ENCODE data around the gene FTO. TPM values are rescaled to one million over a fixed set of nuclear protein-coding genes. Genes with fewer than 3 reads are reported as not detected.

FTO gene
- polyA plus RNA-seq, 1 experiment: 135 TPM

DNA sequence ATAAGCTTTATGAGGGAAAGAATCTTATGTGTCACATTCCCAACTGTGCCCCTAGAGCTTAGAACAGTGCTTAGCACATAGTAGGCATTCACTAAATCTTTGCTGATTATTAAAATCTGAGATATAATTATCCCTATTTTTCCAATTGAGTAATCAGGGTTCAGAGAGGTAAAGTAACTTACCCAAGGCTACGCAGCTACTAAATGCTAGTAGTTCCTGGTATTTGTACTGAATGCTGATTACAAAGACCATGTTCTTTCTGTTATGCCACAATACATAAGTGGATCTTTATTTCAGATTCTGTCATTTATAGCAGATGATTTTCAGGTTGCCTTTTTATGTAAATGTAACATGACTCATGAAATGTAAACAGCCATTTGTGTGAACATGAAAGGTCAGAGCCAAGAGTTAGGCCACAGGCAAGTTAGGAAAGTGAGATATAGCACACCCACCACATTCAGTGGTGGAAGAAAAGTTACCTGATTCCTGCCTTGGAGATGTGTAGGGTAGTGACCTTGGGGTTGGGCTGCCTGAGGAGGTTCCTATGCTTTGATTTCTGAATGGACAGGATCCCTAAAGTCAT lies 77.2 kb downstream of the FTO start:
- Histone ChIP-seq H3K27ac (ENCODE audit: low read depth, low read length) (no peak overlapping the region), H3K9me3 (ENCODE audit: control insufficient read depth, insufficient read depth, low read length) (no peaks in the 10 kb centered on the region), H3K27me3 (ENCODE audit: control insufficient read depth, insufficient read depth, low read length) (no peaks in the 10 kb centered on the region), H3K4me3 (ENCODE audit: low read depth, low read length) (no peak overlapping the region)
- TF ChIP-seq, protein P1, sequence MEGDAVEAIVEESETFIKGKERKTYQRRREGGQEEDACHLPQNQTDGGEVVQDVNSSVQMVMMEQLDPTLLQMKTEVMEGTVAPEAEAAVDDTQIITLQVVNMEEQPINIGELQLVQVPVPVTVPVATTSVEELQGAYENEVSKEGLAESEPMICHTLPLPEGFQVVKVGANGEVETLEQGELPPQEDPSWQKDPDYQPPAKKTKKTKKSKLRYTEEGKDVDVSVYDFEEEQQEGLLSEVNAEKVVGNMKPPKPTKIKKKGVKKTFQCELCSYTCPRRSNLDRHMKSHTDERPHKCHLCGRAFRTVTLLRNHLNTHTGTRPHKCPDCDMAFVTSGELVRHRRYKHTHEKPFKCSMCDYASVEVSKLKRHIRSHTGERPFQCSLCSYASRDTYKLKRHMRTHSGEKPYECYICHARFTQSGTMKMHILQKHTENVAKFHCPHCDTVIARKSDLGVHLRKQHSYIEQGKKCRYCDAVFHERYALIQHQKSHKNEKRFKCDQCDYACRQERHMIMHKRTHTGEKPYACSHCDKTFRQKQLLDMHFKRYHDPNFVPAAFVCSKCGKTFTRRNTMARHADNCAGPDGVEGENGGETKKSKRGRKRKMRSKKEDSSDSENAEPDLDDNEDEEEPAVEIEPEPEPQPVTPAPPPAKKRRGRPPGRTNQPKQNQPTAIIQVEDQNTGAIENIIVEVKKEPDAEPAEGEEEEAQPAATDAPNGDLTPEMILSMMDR (IDR thresholded peaks at IDR 0.05; ENCODE audit: low read depth, low read length): no peak
- no peak for DNase-seq (ENCODE audit: low read depth, low spot score)
- POLR2A ChIA-PET: no interaction called here
- CTCF ChIA-PET: no interaction called here

DNA sequence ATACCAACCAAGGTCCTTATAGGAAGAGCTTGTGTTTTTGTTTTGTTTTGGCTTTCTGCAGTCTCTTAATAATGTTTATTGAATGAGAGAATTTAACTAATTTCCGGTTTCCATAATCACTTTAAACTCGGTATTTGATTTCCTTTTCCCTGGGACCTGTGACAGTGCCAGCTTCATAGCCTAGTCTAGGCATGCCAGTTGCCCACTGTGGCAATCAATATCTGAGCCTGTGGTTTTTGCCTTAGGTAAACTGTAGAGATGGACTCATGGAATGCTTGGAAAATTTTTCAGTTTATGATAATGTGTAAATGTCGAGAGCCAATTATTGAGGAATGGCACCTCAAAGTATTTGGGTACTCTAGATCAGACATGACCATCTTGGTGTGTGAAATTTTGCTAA lies 78.2 kb downstream of the FTO start:
- Histone ChIP-seq H3K9me3 (ENCODE audit: control insufficient read depth, insufficient read depth, low read length) (no peaks in the 10 kb centered on the region), H3K27ac (ENCODE audit: low read depth, low read length) (no peak overlapping the region), H3K27me3 (ENCODE audit: control insufficient read depth, insufficient read depth, low read length) (no peaks in the 10 kb centered on the region), H3K4me3 (ENCODE audit: low read depth, low read length) (no peak overlapping the region)
- TF ChIP-seq, protein P1 (IDR thresholded peaks at IDR 0.05; ENCODE audit: low read depth, low read length): no peak
- ChIA-PET POLR2A (no interaction called here), CTCF (interaction anchor here (0.6 to 1.5 kb wide), 2 partner anchors 9 to 54 kb away, joined by 4 to 5 read pairs; no protein-coding TSS in a partner anchor)
- no peak for DNase-seq (ENCODE audit: low read depth, low spot score)

DNA sequence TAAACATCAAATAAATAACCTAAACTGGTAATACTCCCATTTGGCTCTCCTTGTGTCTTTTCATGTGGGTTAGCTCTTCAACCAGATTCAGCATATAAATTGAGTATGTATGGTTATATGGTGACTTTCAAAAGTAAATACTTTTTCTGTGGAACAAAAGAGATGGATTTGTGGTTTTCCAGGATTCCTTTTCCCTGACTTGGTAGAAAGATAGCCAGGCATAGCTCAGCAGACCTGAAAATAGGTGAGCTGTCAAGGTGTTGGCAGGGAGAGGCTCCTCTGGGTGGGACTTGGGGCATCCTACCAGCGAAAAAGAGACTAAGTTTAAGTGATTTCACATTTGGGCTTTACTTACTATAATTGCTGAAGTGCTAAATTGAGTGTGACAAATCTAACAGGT lies 80.3 kb downstream of the FTO start:
- Histone ChIP-seq H3K4me3 (ENCODE audit: low read depth, low read length) (no peak overlapping the region), H3K27me3 (ENCODE audit: control insufficient read depth, insufficient read depth, low read length) (no peaks in the 10 kb centered on the region), H3K27ac (ENCODE audit: low read depth, low read length) (no peak overlapping the region), H3K9me3 (ENCODE audit: control insufficient read depth, insufficient read depth, low read length) (no peaks in the 10 kb centered on the region)
- POLR2A ChIA-PET: interaction anchor here (0.8 kb wide), 1 partner anchor 8 kb away, joined by 3 read pairs; no protein-coding TSS in a partner anchor
- CTCF ChIA-PET: interaction anchor here (1.1 to 1.2 kb wide), 3 partner anchors 8 to 235 kb away, joined by 3 to 5 read pairs (median 3); no protein-coding TSS in a partner anchor
- no peak for DNase-seq (ENCODE audit: low read depth, low spot score)
- TF ChIP-seq, protein P1 (IDR thresholded peaks at IDR 0.05; ENCODE audit: low read depth, low read length): no peak

DNA sequence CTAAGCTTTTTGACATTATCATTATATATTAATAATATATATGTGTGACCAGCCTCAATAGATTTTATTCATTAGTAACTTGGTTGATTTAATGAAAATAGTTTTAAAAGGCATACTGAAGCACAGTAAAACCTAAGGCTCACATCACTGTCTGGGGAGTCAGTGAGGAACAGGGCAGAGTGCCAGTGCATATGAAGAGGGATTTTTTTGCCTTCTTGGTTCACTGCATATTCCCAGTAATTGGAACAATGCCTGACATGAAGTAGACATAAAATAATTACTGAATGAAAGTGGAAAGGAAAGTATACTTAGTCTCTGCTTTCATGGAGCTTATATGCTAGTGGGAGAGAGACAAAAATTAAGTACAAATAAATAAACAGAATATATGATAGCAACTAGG lies 81.1 kb downstream of the FTO start:
- H3K27me3 ChIP-seq (ENCODE audit: control insufficient read depth, insufficient read depth, low read length): no peaks in the 10 kb centered on the region
- TF ChIP-seq, protein P1 (IDR thresholded peaks at IDR 0.05; ENCODE audit: low read depth, low read length): no peak
- ChIA-PET CTCF (interaction anchor here (1.2 kb wide), 1 partner anchor 9 kb away, joined by 3 read pairs; no protein-coding TSS in a partner anchor), POLR2A (interaction anchor here (0.5 to 0.8 kb wide), 2 partner anchors 9 to 165 kb away, joined by 3 read pairs; no protein-coding TSS in a partner anchor)
- H3K4me3 ChIP-seq (ENCODE audit: low read depth, low read length): no peak overlapping the region
- H3K27ac ChIP-seq (ENCODE audit: low read depth, low read length): no peak overlapping the region
- no peak for DNase-seq (ENCODE audit: low read depth, low spot score)
- no peaks in the 10 kb centered on the region for H3K9me3 ChIP-seq (ENCODE audit: control insufficient read depth, insufficient read depth, low read length)

DNA sequence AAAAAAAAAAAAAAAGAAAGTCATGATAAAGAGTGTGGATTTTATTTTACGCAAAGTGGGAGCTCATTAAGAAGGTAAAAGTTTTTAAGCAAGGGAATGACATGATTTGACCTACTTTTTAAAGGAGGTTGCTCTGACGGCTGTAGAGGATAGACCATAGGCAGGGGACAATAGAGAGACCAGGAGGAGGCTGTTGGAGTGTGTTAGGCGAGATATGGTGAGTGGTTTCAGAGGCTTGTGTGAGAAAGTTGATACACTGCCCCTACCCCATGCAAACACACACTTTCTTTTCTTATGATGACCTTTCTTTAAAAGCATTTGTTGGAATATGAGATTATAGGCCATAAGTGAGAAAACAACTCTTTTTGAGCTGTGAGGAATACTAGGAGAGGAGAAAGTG lies 82.0 kb downstream of the FTO start:
- H3K4me3 ChIP-seq (ENCODE audit: low read depth, low read length): no peak overlapping the region
- H3K9me3 ChIP-seq (ENCODE audit: control insufficient read depth, insufficient read depth, low read length): no peaks in the 10 kb centered on the region
- POLR2A ChIA-PET: interaction anchor here (0.7 kb wide), 1 partner anchor 122 kb away, joined by 4 read pairs; no protein-coding TSS in a partner anchor
- TF ChIP-seq, protein P1 (IDR thresholded peaks at IDR 0.05; ENCODE audit: low read depth, low read length): no peak
- no peaks in the 10 kb centered on the region for H3K27me3 ChIP-seq (ENCODE audit: control insufficient read depth, insufficient read depth, low read length)
- H3K27ac ChIP-seq (ENCODE audit: low read depth, low read length): no peak overlapping the region
- DNase-seq (ENCODE audit: low read depth, low spot score): no peak
- CTCF ChIA-PET: no interaction called here

Measured in AG04450 (cell line).